PC-9 (cell line): ENCODE measurements around the gene DNAJB6.
"Not testable (repeated sequence)": the region's sequence is repeated elsewhere in the genome, so short reads cannot be mapped to it uniquely, and the experiment has no call there.

ENCODE experiments used
- CTCF ChIP-seq: fragments of 200-600 bp; sonication (generic); conservative IDR thresholded peaks from 2 replicates; pipeline ENCODE4 v1.6.1; 2017; ENCODE audit warnings: mixed run types, antibody characterized with exemption, mild to moderate bottlenecking, moderate library complexity
- EZH2 ChIP-seq: fragments of 200-600 bp; sonication (generic); IDR thresholded peaks from 2 replicates; pipeline ENCODE4 v1.8.0; 2017; ENCODE audit warnings: antibody characterized with exemption, low read depth

- not testable (repeated sequence) for TF ChIP-seq CTCF, EZH2
Observed at GRCh38 chr7:157330567-157330966, 6.2 kb upstream of the DNAJB6 start.
